GM08714 (cell line): Measurements from ENCODE around the gene FBXL19.

Source experiments
- H3K4me3 ChIP-seq: fragments of 200-500 bp; sonication (Bioruptor generic); 2 replicates; pipeline ENCODE4 v1.5.1; 2014; ENCODE audit warnings: mild to moderate bottlenecking, low read length, inconsistent platforms
- ZNF274 ChIP-seq: IDR thresholded peaks from 2 replicates; pipeline ENCODE4 v1.6.1; 2012; ENCODE audit warnings: mild to moderate bottlenecking, low read depth, low read length

The FBXL19 gene

DNA sequence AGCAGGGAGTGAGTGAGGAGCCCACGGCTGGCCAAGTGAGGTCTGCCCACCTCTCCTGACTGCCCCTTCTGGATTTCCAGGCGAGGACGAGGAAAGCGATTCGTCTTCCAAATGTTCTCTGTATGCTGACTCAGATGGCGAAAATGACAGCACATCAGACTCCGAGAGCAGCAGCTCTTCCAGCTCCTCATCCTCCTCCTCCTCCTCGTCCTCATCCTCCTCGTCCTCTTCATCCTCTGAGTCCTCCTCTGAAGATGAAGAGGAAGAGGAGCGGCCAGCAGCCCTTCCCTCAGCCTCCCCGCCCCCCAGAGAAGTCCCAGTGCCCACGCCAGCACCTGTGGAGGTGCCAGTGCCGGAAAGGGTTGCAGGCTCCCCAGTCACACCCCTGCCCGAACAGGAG, 47.9 kb downstream of the FBXL19 start:
- no peak overlapping the region for H3K4me3 ChIP-seq
- no peak for TF ChIP-seq ZNF274

GRCh38 chr16:30972872-30973271, 49.5 kb downstream of the FBXL19 start:
- H3K4me3 ChIP-seq, result no peak overlapping the region
- TF ChIP-seq ZNF274, result no peak

DNA sequence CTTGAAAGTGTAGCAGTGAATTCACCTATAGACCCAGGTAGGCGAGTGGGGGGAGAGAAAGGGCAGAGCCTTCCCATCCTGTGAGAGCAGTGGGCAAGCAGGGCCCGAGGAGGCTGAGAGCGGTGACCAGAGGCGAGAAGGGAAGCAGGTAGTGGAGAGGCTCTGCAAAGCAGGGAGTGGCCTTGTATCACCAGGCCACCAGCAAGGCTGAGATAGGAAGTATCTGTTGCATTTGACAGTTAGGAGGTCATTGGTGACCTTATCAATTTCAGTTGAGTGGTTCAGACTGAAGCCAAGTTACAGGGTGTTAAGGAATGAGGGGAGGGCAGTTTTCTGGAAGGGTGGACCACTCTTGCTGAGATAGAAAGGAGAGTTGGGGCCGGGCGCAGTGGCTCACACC, 51.0 kb downstream of the FBXL19 start:
- H3K4me3 ChIP-seq, result no peak overlapping the region
- TF ChIP-seq ZNF274, result no peak

DNA sequence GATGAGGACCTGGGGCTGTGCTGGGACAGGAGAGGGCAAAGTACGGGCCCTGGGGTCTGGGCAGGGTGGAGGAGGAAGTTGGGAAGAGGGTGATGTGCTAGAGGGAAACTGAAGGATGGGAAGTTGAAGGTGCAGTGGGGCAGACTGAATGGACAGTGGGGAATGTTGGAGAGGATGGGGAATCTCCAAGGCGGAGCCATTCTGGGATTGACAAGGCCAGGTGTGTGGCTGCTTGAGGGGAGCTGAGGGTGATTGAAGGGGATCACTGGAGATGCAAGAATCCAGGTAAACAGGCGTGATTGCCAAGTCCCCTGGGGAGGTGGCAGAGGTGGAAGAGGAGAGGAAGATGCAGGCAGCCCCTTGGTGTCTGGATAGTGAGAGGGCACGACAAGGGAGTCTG, 53.1 kb downstream of the FBXL19 start:
- no peak overlapping the region for H3K4me3 ChIP-seq
- no peak for TF ChIP-seq ZNF274

GRCh38 chr16:30977502-30977901, 54.1 kb downstream of the FBXL19 start:
- TF ChIP-seq ZNF274, result no peak
- H3K4me3 ChIP-seq, result no peak overlapping the region

- H3K4me3 ChIP-seq, result no peak overlapping the region
- TF ChIP-seq ZNF274, result no peak
Measured at GRCh38 chr16:30979170-30980022, 56.0 kb downstream of the FBXL19 start.

- TF ChIP-seq ZNF274, result no peak
- no peak overlapping the region for H3K4me3 ChIP-seq
Measured at GRCh38 chr16:30980023-30980371, 56.6 kb downstream of the FBXL19 start.

GRCh38 chr16:30980434-30980833, 57.1 kb downstream of the FBXL19 start:
- no peak overlapping the region for H3K4me3 ChIP-seq
- TF ChIP-seq ZNF274, result no peak

- no peak for TF ChIP-seq ZNF274
- no peak overlapping the region for H3K4me3 ChIP-seq
Measured at GRCh38 chr16:30980959-30981358, 57.6 kb downstream of the FBXL19 start.

GRCh38 chr16:30982548-30983288, 59.3 kb downstream of the FBXL19 start:
- TF ChIP-seq ZNF274, result no peak
- no peak overlapping the region for H3K4me3 ChIP-seq

DNA sequence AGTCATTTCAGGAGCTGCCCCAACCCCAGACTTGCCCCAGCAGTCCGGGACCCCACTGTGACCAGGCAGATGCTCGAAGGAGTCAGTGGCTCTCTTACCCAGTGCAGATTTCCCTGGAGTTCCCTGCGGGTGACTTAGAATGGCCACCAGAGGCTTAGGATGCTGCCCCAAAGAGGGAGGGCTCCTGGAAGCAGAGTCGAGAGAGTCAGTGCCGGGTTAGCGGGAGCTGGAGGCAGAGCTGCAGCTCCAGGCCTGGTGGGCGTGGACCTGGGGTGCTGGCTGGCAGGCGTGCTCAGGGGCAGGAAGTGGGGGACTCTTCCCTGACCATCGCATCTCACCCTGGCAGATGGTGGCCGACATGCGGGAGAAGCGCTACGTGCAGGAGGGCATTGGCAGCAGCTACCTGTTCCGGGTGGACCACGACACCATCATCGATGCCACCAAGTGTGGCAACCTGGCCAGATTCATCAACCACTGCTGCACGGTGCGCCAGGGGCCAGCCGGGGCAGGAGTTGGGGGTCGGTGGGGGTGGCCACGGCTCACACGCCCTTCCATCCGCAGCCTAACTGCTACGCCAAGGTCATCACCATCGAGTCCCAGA, 60.0 kb downstream of the FBXL19 start:
- no peak for TF ChIP-seq ZNF274
- no peak overlapping the region for H3K4me3 ChIP-seq

DNA sequence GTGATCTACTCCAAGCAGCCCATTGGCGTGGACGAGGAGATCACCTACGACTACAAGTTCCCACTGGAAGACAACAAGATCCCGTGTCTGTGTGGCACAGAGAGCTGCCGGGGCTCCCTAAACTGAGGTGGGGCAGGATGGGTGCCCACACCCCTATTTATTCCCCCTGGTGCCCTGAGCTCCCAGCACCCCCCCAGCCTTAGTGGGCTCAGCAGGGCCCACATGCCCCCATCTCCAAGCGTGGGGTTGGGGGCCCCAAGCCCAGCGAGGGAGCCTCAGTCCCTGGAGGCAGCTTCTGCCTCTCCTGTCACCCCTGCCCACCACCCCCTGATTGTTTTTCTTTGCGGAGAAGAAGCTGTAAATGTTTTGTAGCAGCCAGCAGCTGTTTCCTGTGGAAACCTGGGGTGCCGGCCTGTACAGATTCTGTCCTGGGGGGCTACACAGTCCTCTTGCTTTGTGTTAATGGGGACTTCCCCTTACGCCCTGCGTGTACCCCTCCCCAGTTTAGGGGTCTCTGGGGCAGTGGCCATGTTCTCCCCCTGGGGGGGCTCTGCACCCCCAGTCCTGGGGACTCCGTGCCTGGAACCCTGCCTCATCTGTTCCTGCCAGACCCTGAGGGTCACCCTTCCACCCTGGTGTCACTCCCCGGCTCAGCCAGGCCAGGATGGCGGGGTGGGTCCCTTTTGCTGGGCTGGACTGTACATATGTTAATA, 60.7 kb downstream of the FBXL19 start:
- no peak overlapping the region for H3K4me3 ChIP-seq
- TF ChIP-seq ZNF274, result no peak

DNA sequence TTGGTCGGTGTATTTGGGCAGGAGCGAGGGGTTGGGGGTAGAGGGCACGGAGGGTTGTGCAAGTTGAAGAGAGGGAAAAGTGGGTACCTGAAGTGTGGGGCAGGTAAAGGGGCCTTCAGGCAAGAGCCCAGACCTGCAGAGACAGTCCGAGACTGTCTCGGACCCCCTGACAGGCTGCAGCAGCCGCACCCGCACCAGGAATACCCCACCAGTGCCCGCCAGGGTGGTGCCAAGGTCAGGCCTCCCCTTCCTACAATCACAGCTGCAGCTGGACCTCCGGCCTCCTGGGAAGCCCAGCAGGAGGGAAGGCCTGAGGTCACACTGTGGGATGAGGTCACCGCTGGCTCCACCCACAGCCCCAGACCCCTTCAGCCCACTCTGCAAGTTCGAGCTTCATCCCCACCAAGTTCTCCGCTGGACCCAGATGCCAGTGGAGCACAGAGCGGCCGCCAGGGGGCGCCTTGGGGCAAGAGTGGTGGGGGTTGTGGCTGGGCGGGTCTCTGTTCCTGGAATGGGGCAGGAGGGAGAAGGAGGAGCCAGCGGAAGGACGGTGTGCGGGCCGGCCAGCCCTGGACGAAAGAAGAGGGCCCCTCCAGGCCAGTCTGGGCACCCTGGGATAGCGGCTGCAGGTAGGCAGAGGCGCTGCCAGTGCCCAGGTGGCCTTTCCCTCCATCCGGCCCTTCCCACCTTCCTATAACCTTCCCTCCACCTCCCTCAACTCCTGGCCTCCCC, 61.5 kb downstream of the FBXL19 start, which contains the start of gene HSD3B7:
TSS of gene HSD3B7 (plus strand) at position 539 of the 732 bp plus-strand sequence. CDS start 452 bp downstream, outside the sequence.
- no peak within 1 kb of the TSS for H3K4me3 ChIP-seq

More for the DNA sequence above, 61.5 kb downstream of the FBXL19 start, which contains the start of gene HSD3B7:
- no peak for TF ChIP-seq ZNF274
